ENCODE measurements around the gene AREG. TPM values are rescaled to one million over a fixed set of nuclear protein-coding genes. Genes with fewer than 3 reads are reported as not detected.

Gene AREG
- total and polyA plus RNA-seq, 2 donors from 2014 or later, result 11.8 TPM; not detected in 1

DNA sequence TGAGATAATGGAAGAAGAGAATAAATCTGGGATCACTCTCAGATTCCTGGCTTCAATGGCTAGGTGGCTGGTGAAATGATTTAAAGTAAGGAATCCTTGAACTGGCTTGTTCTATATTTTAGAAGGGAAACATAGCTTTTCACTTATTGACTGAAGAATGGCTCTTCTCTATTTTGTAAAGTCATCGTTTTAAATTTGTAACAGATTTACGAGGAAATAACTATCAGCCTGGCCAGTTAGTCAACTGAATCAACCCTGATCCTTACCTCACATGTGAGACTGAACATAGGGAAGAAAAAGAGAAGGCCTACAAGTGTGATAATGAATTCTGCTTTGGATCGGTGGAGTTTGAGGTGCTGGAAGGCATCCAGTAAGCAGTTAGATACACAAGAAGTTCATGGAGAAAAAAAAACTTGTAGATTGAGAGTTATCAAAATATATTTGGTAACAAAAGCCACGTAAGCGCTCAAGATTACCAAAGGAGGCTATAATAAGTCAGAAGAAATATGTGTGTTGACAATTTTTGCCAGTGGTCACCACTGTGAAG is 12.0 kb downstream of the AREG start:
- Histone ChIP-seq H3K36me3 (ENCODE audit: control insufficient read depth in 2 of 3, insufficient read depth in 3 of 3, low read length in 3 of 3) (no peaks in the 10 kb centered on the region), H3K4me3 (ENCODE audit: low read length in 3 of 3) (no peak overlapping the region), H3K9ac (ENCODE audit: low read length in 3 of 3) (no peak overlapping the region), H3K4me1 (ENCODE audit: control insufficient read depth in 2 of 3, insufficient read depth in 2 of 3, low read depth in 1 of 3, low read length in 3 of 3) (no peaks in the 10 kb centered on the region), H3K27ac (ENCODE audit: low read depth in 2 of 2, low read length in 2 of 2) (no peak overlapping the region), H3K9me3 (ENCODE audit: control insufficient read depth in 2 of 3, insufficient read depth in 1 of 3, low read length in 3 of 3) (no peaks in the 10 kb centered on the region), H3K27me3 (ENCODE audit: control insufficient read depth, insufficient read depth, low read length) (no peaks in the 10 kb centered on the region)
- DNase-seq (no peak), FAIRE-seq (no peak)
- TF ChIP-seq, protein P1, sequence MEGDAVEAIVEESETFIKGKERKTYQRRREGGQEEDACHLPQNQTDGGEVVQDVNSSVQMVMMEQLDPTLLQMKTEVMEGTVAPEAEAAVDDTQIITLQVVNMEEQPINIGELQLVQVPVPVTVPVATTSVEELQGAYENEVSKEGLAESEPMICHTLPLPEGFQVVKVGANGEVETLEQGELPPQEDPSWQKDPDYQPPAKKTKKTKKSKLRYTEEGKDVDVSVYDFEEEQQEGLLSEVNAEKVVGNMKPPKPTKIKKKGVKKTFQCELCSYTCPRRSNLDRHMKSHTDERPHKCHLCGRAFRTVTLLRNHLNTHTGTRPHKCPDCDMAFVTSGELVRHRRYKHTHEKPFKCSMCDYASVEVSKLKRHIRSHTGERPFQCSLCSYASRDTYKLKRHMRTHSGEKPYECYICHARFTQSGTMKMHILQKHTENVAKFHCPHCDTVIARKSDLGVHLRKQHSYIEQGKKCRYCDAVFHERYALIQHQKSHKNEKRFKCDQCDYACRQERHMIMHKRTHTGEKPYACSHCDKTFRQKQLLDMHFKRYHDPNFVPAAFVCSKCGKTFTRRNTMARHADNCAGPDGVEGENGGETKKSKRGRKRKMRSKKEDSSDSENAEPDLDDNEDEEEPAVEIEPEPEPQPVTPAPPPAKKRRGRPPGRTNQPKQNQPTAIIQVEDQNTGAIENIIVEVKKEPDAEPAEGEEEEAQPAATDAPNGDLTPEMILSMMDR (IDR thresholded peaks at IDR 0.05; ENCODE audit: borderline replicate concordance, extremely low read depth, insufficient read depth), result no peak
- intact Hi-C loops (cut with DNase I), result no loop called here

DNA sequence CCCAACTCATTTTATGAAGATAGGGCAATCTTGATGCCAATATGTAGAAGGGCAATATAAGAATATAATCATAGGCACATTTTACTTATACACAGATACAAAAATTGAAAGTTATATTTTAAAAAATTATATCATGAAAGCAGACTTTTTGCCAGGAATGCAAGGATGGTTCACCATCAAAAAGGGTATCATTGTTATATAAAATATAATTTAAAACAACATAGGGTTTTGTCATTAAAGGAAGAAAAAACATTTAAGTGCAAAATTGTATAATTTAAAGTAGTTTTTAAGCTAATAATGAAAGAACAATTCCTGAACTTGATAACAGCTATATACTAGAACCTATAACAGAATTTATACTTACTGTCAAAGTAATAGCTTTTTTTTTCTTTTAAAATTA is 15.9 kb downstream of the AREG start:
- intact Hi-C loops (cut with DNase I), result no loop called here
- Histone ChIP-seq H3K27ac (ENCODE audit: low read depth in 2 of 2, low read length in 2 of 2) (no peak overlapping the region), H3K36me3 (ENCODE audit: control insufficient read depth in 2 of 3, insufficient read depth in 3 of 3, low read length in 3 of 3) (no peaks in the 10 kb centered on the region), H3K9me3 (ENCODE audit: control insufficient read depth in 2 of 3, insufficient read depth in 1 of 3, low read length in 3 of 3) (no peaks in the 10 kb centered on the region), H3K9ac (ENCODE audit: low read length in 3 of 3) (no peak overlapping the region), H3K27me3 (ENCODE audit: control insufficient read depth, insufficient read depth, low read length) (no peaks in the 10 kb centered on the region), H3K4me1 (ENCODE audit: control insufficient read depth in 2 of 3, insufficient read depth in 2 of 3, low read depth in 1 of 3, low read length in 3 of 3) (no peaks in the 10 kb centered on the region), H3K4me3 (ENCODE audit: low read length in 3 of 3) (no peak overlapping the region)
- FAIRE-seq (no peak), DNase-seq (no peak)
- TF ChIP-seq, protein P1 (IDR thresholded peaks at IDR 0.05; ENCODE audit: borderline replicate concordance, extremely low read depth, insufficient read depth), result no peak

DNA sequence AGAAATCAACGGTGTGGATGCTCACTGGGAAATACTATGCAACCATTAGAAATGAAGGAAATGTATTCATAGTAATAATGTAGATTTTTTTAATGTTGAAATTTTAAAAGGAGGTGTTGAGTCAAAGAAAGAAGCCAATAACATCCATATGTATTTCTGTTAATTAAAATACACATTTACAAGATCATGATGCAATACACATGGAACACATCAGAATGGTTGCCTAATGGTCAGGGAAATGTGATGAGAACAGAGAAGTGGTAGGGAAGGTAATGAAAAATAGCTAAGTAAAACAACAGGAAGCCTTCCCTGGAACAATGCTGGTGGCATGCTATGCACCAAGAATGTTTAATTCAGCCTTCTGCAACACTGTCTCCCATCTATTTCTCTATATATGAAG is 18.2 kb downstream of the AREG start:
- H3K27ac ChIP-seq (ENCODE audit: low read depth in 2 of 2, low read length in 2 of 2), result no peak overlapping the region
- no peak overlapping the region for H3K4me3 ChIP-seq (ENCODE audit: low read length in 3 of 3)
- intact Hi-C loops (cut with DNase I), result no loop called here
- DNase-seq, result no peak
- no peaks in the 10 kb centered on the region for H3K4me1 ChIP-seq (ENCODE audit: control insufficient read depth in 2 of 3, insufficient read depth in 2 of 3, low read depth in 1 of 3, low read length in 3 of 3)
- no peaks in the 10 kb centered on the region for H3K36me3 ChIP-seq (ENCODE audit: control insufficient read depth in 2 of 3, insufficient read depth in 3 of 3, low read length in 3 of 3)
- no peaks in the 10 kb centered on the region for H3K9me3 ChIP-seq (ENCODE audit: control insufficient read depth in 2 of 3, insufficient read depth in 1 of 3, low read length in 3 of 3)
- H3K9ac ChIP-seq (ENCODE audit: low read length in 3 of 3), result no peak overlapping the region
- TF ChIP-seq, protein P1 (IDR thresholded peaks at IDR 0.05; ENCODE audit: borderline replicate concordance, extremely low read depth, insufficient read depth), result no peak
- no peaks in the 10 kb centered on the region for H3K27me3 ChIP-seq (ENCODE audit: control insufficient read depth, insufficient read depth, low read length)
- no peak for FAIRE-seq

DNA sequence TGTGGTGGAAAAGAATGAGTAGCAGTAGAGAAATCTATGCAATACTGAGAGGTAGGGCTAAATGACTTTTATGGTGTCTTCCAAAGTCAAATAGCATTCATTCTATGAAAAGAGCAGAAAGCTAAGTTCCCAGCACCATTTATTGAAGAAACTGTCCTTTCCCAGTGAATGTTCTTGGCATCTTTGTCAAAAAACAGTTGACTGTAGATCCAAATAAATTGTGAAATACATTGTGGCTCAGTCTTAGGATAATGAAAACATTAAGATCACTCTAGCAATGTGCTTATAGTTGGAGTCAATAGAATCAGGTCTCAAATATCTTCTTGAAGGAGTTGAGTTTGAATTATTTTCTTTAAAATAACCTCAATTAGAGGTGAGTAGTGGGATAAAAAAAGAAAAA is 19.4 kb downstream of the AREG start:
- H3K36me3 ChIP-seq (ENCODE audit: control insufficient read depth in 2 of 3, insufficient read depth in 3 of 3, low read length in 3 of 3), result no peaks in the 10 kb centered on the region
- no peaks in the 10 kb centered on the region for H3K9me3 ChIP-seq (ENCODE audit: control insufficient read depth in 2 of 3, insufficient read depth in 1 of 3, low read length in 3 of 3)
- intact Hi-C loops (cut with DNase I), result no loop called here
- no peak overlapping the region for H3K4me3 ChIP-seq (ENCODE audit: low read length in 3 of 3)
- no peak overlapping the region for H3K9ac ChIP-seq (ENCODE audit: low read length in 3 of 3)
- H3K27ac ChIP-seq (ENCODE audit: low read depth in 2 of 2, low read length in 2 of 2), result no peak overlapping the region
- no peak for DNase-seq
- H3K27me3 ChIP-seq (ENCODE audit: control insufficient read depth, insufficient read depth, low read length), result no peaks in the 10 kb centered on the region
- TF ChIP-seq, protein P1 (IDR thresholded peaks at IDR 0.05; ENCODE audit: borderline replicate concordance, extremely low read depth, insufficient read depth), result no peak
- no peak for FAIRE-seq
- H3K4me1 ChIP-seq (ENCODE audit: control insufficient read depth in 2 of 3, insufficient read depth in 2 of 3, low read depth in 1 of 3, low read length in 3 of 3), result no peaks in the 10 kb centered on the region

Measured in kidney (tissue), 14 donors.